ENCODE measurements around the gene NSMF.
"Not testable (repeated sequence)": the region's sequence is repeated elsewhere in the genome, so short reads cannot be mapped to it uniquely, and the experiment has no call there.

NSMF gene

GRCh38 chr9:137470785-137471184, 11.7 kb upstream of the NSMF start:
- H3K79me2 ChIP-seq (ENCODE audit: insufficient read depth, low read depth), result no peaks in the 10 kb centered on the region
- no peaks in the 10 kb centered on the region; the same call in 1 of the 2 replicates for H3K27me3 ChIP-seq (ENCODE audit: insufficient read depth, low read depth)
- no peak for TF ChIP-seq CTCF (conservative IDR thresholded peaks at IDR 0.05; ENCODE audit: low read depth, low read length)
- no peak overlapping the region for H3K4me2 ChIP-seq
- no peak overlapping the region for H3K9ac ChIP-seq
- no peak overlapping the region for H3K27ac ChIP-seq
- no peak overlapping the region for H2AFZ ChIP-seq (ENCODE audit: low read depth)
- peaks cover 4% of the 10 kb centered on the region for H3K4me1 ChIP-seq (ENCODE audit: low read depth, poor library complexity, severe bottlenecking)
- no peaks in the 10 kb centered on the region for H4K20me1 ChIP-seq (ENCODE audit: insufficient read depth)
- no peak overlapping the region for H3K4me3 ChIP-seq (IDR thresholded peaks at IDR 0.05; ENCODE audit: insufficient read depth, low read depth, low read length)
- no peaks in the 10 kb centered on the region for H3K36me3 ChIP-seq (ENCODE audit: insufficient read depth)

DNA sequence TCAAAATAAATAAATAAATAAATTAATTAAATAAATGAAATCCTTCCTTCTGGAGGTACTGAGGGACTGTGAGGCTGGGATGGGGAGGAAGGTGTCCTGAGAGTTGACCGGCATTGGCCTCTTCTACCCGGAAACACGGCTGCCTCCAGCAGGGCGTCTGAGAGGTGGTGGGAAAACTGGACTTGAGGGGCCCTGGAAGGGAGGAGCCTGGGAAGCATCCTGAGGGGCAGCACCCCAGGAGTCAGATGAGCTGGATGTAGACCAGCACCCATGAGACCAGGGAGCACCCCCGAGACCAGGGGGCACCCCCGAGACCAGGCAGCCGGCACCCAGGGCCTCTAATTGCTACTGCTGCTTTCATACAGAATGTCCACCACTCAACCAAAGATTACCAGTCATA, 8.8 kb upstream of the NSMF start:
- Histone ChIP-seq H3K79me2 (ENCODE audit: insufficient read depth, low read depth) (no peaks in the 10 kb centered on the region), H3K36me3 (ENCODE audit: insufficient read depth) (no peaks in the 10 kb centered on the region), H4K20me1 (ENCODE audit: insufficient read depth) (no peaks in the 10 kb centered on the region), H3K9ac (no peak overlapping the region), H3K4me2 (no peak overlapping the region), H3K27me3 (ENCODE audit: insufficient read depth, low read depth) (no peaks in the 10 kb centered on the region; the same call in 1 of the 2 replicates), H2AFZ (ENCODE audit: low read depth) (no peak overlapping the region), H3K4me3 (IDR thresholded peaks at IDR 0.05; ENCODE audit: insufficient read depth, low read depth, low read length) (no peak overlapping the region), H3K4me1 (ENCODE audit: low read depth, poor library complexity, severe bottlenecking) (peaks cover 7% of the 10 kb centered on the region), H3K27ac (no peak overlapping the region)
- TF ChIP-seq CTCF (conservative IDR thresholded peaks at IDR 0.05; ENCODE audit: low read depth, low read length), result no peak

GRCh38 chr9:137467161-137467581, 8.0 kb upstream of the NSMF start:
- Histone ChIP-seq H3K79me2 (ENCODE audit: insufficient read depth, low read depth) (no peaks in the 10 kb centered on the region), H3K27ac (no peak overlapping the region), H4K20me1 (ENCODE audit: insufficient read depth) (no peaks in the 10 kb centered on the region), H3K4me3 (IDR thresholded peaks at IDR 0.05; ENCODE audit: insufficient read depth, low read depth, low read length) (no peak overlapping the region), H3K9ac (no peak overlapping the region), H3K4me2 (no peak overlapping the region), H3K27me3 (ENCODE audit: insufficient read depth, low read depth) (no peaks in the 10 kb centered on the region; the same call in 1 of the 2 replicates), H2AFZ (ENCODE audit: low read depth) (no peak overlapping the region), H3K4me1 (ENCODE audit: low read depth, poor library complexity, severe bottlenecking) (peaks cover 7% of the 10 kb centered on the region), H3K36me3 (ENCODE audit: insufficient read depth) (no peaks in the 10 kb centered on the region)
- no peak for TF ChIP-seq CTCF (conservative IDR thresholded peaks at IDR 0.05; ENCODE audit: low read depth, low read length)

- H3K79me2 ChIP-seq (ENCODE audit: insufficient read depth, low read depth); H3K4me1 ChIP-seq (ENCODE audit: low read depth, poor library complexity, severe bottlenecking); H3K27me3 ChIP-seq (ENCODE audit: insufficient read depth, low read depth); H3K9ac ChIP-seq; H3K27ac ChIP-seq; H3K4me3 ChIP-seq (IDR thresholded peaks at IDR 0.05; ENCODE audit: insufficient read depth, low read depth, low read length); H3K4me2 ChIP-seq; H4K20me1 ChIP-seq (ENCODE audit: insufficient read depth); H3K36me3 ChIP-seq (ENCODE audit: insufficient read depth); H2AFZ ChIP-seq (ENCODE audit: low read depth): not testable (repeated sequence)
Measured at GRCh38 chr9:137466389-137467085, 7.4 kb upstream of the NSMF start.

- Histone ChIP-seq H3K27ac (no peak overlapping the region), H3K4me1 (ENCODE audit: low read depth, poor library complexity, severe bottlenecking) (peaks cover 4% of the 10 kb centered on the region), H3K9ac (no peak overlapping the region), H3K4me2 (no peak overlapping the region), H3K27me3 (ENCODE audit: insufficient read depth, low read depth) (no peaks in the 10 kb centered on the region; the same call in 1 of the 2 replicates), H2AFZ (ENCODE audit: low read depth) (no peak overlapping the region), H3K36me3 (ENCODE audit: insufficient read depth) (no peaks in the 10 kb centered on the region), H3K4me3 (IDR thresholded peaks at IDR 0.05; ENCODE audit: insufficient read depth, low read depth, low read length) (no peak overlapping the region), H4K20me1 (ENCODE audit: insufficient read depth) (no peaks in the 10 kb centered on the region), H3K79me2 (ENCODE audit: insufficient read depth, low read depth) (no peaks in the 10 kb centered on the region)
- no peak for TF ChIP-seq CTCF (conservative IDR thresholded peaks at IDR 0.05; ENCODE audit: low read depth, low read length)
Measured at GRCh38 chr9:137465720-137466388, 6.7 kb upstream of the NSMF start.

Measured in KMS-11 (cell line).